Right ventricle myocardium inferior (tissue), 1 donor: ENCODE data around the gene ELK4. TPM values are rescaled to one million over a fixed set of nuclear protein-coding genes. Genes with fewer than 3 reads are reported as not detected.
A peak's percentile ranks its signal among the peaks of the same experiment; 100 is the strongest.
"Not testable (repeated sequence)": the region's sequence is repeated elsewhere in the genome, so short reads cannot be mapped to it uniquely, and the experiment has no call there.

ENCODE experiments used
- ATAC-seq: fragments of 200-7000 bp; cut with Tn5 transposase; one replicate; pipeline ENCODE4 v1.9.1; 2020; ENCODE audit warnings: mild to moderate bottlenecking, moderate library complexity
- DNase-seq: peaks from one replicate; pipeline ENCODE4 v3.0.0; 2021; ENCODE audit errors: missing footprints
- intact Hi-C: fragments of 100-400 bp; cut with DNase I; formaldehyde crosslinking; loops from one replicate; pipeline ENCODE4 v1.11.0; 2022
- total RNA-seq: library from RNA; stranded (reverse); fragmentation: NEBNext Ultra II Directional; extraction: Animal tissue kit (Norgen Biotek cat#: 25700); gene quantifications from one replicate; pipeline ENCODE4 v1.2.1, GENCODE V29; 2021
- donor health status: DM: no; HTN: yes; CAD: no; lungs with severe emphysema.

Gene ELK4
- total RNA-seq, 1 donor from 2014 or later: 35.5 TPM

- intact Hi-C loops, ATAC-seq, DNase-seq: not testable (repeated sequence)
These were observed 4.3 kb upstream of the ELK4 start for GRCh38 chr1:205636138-205636530.

GRCh38 chr1:205633421-205633976 is 1.7 kb upstream of the ELK4 start:
- DNase-seq (no peak), ATAC-seq (no peak)
- intact Hi-C loops: loop anchor here (2.0 to 5.0 kb wide), 2 partner anchors 105 to 146 kb away; no protein-coding TSS in a partner anchor

- intact Hi-C loops: loop anchor here (1.0 to 5.0 kb wide), 3 partner anchors 40 to 145 kb away; no protein-coding TSS in a partner anchor
- DNase-seq (no peak), ATAC-seq (no peak)
These were observed 908 bp upstream of the ELK4 start for GRCh38 chr1:205632669-205633169.

GRCh38 chr1:205631010-205631767 is 622 bp downstream of the ELK4 start:
- DNase-seq (peak; percentile 69), ATAC-seq (peak; percentile 48)
- intact Hi-C loops: loop anchor here (5.0 kb wide), 1 partner anchor 144 kb away; no protein-coding TSS in a partner anchor

- no peak for ATAC-seq
- DNase-seq: no peak
- intact Hi-C loops: loop anchor here (5.0 kb wide), 1 partner anchor 143 kb away; no protein-coding TSS in a partner anchor
These were observed 1.2 kb downstream of the ELK4 start for GRCh38 chr1:205630651-205631009.

GRCh38 chr1:205630241-205630640 is 1.6 kb downstream of the ELK4 start:
- intact Hi-C loops: loop anchor here (5.0 kb wide), 1 partner anchor 143 kb away; no protein-coding TSS in a partner anchor
- DNase-seq (no peak), ATAC-seq (no peak)

GRCh38 chr1:205629751-205630150 is 2.1 kb downstream of the ELK4 start:
- ATAC-seq (no peak), DNase-seq (no peak)
- intact Hi-C loops: loop anchor here (5.0 kb wide), 1 partner anchor 142 kb away; no protein-coding TSS in a partner anchor

GRCh38 chr1:205627956-205628355 is 3.9 kb downstream of the ELK4 start:
- ATAC-seq (no peak), DNase-seq (no peak)
- intact Hi-C loops: no loop called here

GRCh38 chr1:205626216-205626615 is 5.6 kb downstream of the ELK4 start:
- no peak for DNase-seq
- intact Hi-C loops: no loop called here
- ATAC-seq: no peak

- intact Hi-C loops: no loop called here
- no peak for ATAC-seq
- DNase-seq: no peak
These were observed 8.2 kb downstream of the ELK4 start for GRCh38 chr1:205623646-205624045.

GRCh38 chr1:205620269-205620668 is 11.5 kb downstream of the ELK4 start:
- DNase-seq: no peak
- intact Hi-C loops: no loop called here
- no peak for ATAC-seq

- DNase-seq: no peak
- no peak for ATAC-seq
- intact Hi-C loops: no loop called here
These were observed 12.4 kb downstream of the ELK4 start for GRCh38 chr1:205619376-205619775.

GRCh38 chr1:205616563-205617293 is 15.1 kb downstream of the ELK4 start:
- intact Hi-C loops: no loop called here
- DNase-seq: no peak
- ATAC-seq: no peak

GRCh38 chr1:205615789-205616188 is 16.0 kb downstream of the ELK4 start:
- DNase-seq: no peak
- intact Hi-C loops: no loop called here
- no peak for ATAC-seq

- ATAC-seq: no peak
- DNase-seq: no peak
- intact Hi-C loops: no loop called here
These were observed 17.9 kb downstream of the ELK4 start for GRCh38 chr1:205613854-205614412.

- ATAC-seq: no peak
- DNase-seq: no peak
- intact Hi-C loops: no loop called here
These were observed 19.3 kb downstream of the ELK4 start for GRCh38 chr1:205612556-205612955.

- intact Hi-C loops: no loop called here
- no peak for ATAC-seq
These were observed 19.7 kb downstream of the ELK4 start for GRCh38 chr1:205612104-205612503.

GRCh38 chr1:205610901-205611466 is 20.8 kb downstream of the ELK4 start:
- intact Hi-C loops: no loop called here
- ATAC-seq (no peak), DNase-seq (no peak)

More at GRCh38 chr1:205612104-205612503, 19.7 kb downstream of the ELK4 start:
- DNase-seq: no peak

- DNase-seq: no peak
- intact Hi-C loops: no loop called here
- no peak for ATAC-seq
These were observed 21.8 kb downstream of the ELK4 start for GRCh38 chr1:205610036-205610435.
